Activated naive CD4-positive, alpha-beta T cell treated with anti-CD3 and anti-CD28 coated beads, Interleukin-2, amount 10 ng/mL, durations not matched to agents 7 days and 5 days (primary cell): ENCODE measurements around the gene MIR17HG.

Experiments used
- CTCF ChIA-PET: fragments of 350-600 bp; sonication (Branson Sonifier 250); formaldehyde crosslinking; loops from one replicate; lab custom pipeline; 2021; ENCODE audit warnings: antibody characterized with exemption; lab: Charles Lee
- DNase-seq: peaks from one replicate; pipeline ENCODE4 v3.0.0-alpha.2; 2020
- H3K27ac Mint-ChIP-seq: one replicate; pipeline ENCODE4 v1.8.0; 2021; ENCODE audit warnings: mild to moderate bottlenecking, moderate library complexity, mixed read lengths
- H3K27me3 Mint-ChIP-seq: one replicate; pipeline ENCODE4 v1.8.0; 2021; ENCODE audit warnings: mild to moderate bottlenecking, mixed read lengths
- H3K36me3 Mint-ChIP-seq: one replicate; pipeline ENCODE4 v1.8.0; 2021; ENCODE audit warnings: mixed read lengths
- H3K4me1 Mint-ChIP-seq: one replicate; pipeline ENCODE4 v1.8.0; 2021; ENCODE audit warnings: mixed read lengths
- H3K4me3 Mint-ChIP-seq: one replicate; pipeline ENCODE4 v1.8.0; 2021; ENCODE audit warnings: mild to moderate bottlenecking, moderate library complexity, mixed read lengths
- H3K9me3 Mint-ChIP-seq: one replicate; pipeline ENCODE4 v1.8.0; 2021; ENCODE audit warnings: mixed read lengths

Gene MIR17HG

GRCh38 chr13:91347202-91347995, at the start of gene MIR17HG:
Gene MIR17HG (plus strand): TSS chr13:91347687.
- H3K27me3 Mint-ChIP-seq: no peaks in the 10 kb centered on the region
- H3K4me1 Mint-ChIP-seq: peaks cover 48% of the 10 kb centered on the region
- H3K4me3 Mint-ChIP-seq: peak within 1 kb of the TSS; percentile 92
- peaks cover 28% of the 10 kb centered on the region for H3K36me3 Mint-ChIP-seq
- H3K9me3 Mint-ChIP-seq: no peaks in the 10 kb centered on the region
- peak within 1 kb of the TSS; percentile 98 for H3K27ac Mint-ChIP-seq
- CTCF ChIA-PET: interaction anchor here (1.6 to 1.8 kb wide), 2 partner anchors 16 to 34 kb away, joined by 4 to 11 read pairs; no protein-coding TSS in a partner anchor
- peak; percentile 93 for DNase-seq

GRCh38 chr13:91298060-91298459, 49.4 kb upstream of the MIR17HG start:
- H3K4me3 Mint-ChIP-seq: no peak overlapping the region
- H3K36me3 Mint-ChIP-seq: no peaks in the 10 kb centered on the region
- peaks cover 16% of the 10 kb centered on the region for H3K27me3 Mint-ChIP-seq
- H3K4me1 Mint-ChIP-seq: no peaks in the 10 kb centered on the region
- no peak overlapping the region for H3K27ac Mint-ChIP-seq
- CTCF ChIA-PET: interaction anchor here (0.9 kb wide), 1 partner anchor 17 kb away, joined by 4 read pairs; no protein-coding TSS in a partner anchor
- DNase-seq: no peak
- no peaks in the 10 kb centered on the region for H3K9me3 Mint-ChIP-seq

- no peaks in the 10 kb centered on the region for H3K36me3 Mint-ChIP-seq
- no peak overlapping the region for H3K4me3 Mint-ChIP-seq
- H3K9me3 Mint-ChIP-seq: no peaks in the 10 kb centered on the region
- DNase-seq: no peak
- H3K4me1 Mint-ChIP-seq: no peaks in the 10 kb centered on the region
- no peak overlapping the region for H3K27ac Mint-ChIP-seq
- peaks cover 16% of the 10 kb centered on the region for H3K27me3 Mint-ChIP-seq
- CTCF ChIA-PET: interaction anchor here (2.0 kb wide), 1 partner anchor 10 kb away, joined by 5 read pairs; no protein-coding TSS in a partner anchor
Observed at GRCh38 chr13:91302111-91302510, 45.4 kb upstream of the MIR17HG start.

GRCh38 chr13:91303031-91303430, 44.5 kb upstream of the MIR17HG start:
- H3K4me1 Mint-ChIP-seq: no peaks in the 10 kb centered on the region
- CTCF ChIA-PET: interaction anchor here (2.0 kb wide), 1 partner anchor 9 kb away, joined by 5 read pairs; no protein-coding TSS in a partner anchor

GRCh38 chr13:91304741-91305140, 42.7 kb upstream of the MIR17HG start:
- DNase-seq: no peak
- no peaks in the 10 kb centered on the region for H3K36me3 Mint-ChIP-seq
- no peak overlapping the region for H3K4me3 Mint-ChIP-seq
- H3K4me1 Mint-ChIP-seq: no peaks in the 10 kb centered on the region
- CTCF ChIA-PET: no interaction called here
- H3K27me3 Mint-ChIP-seq: peaks cover 20% of the 10 kb centered on the region
- H3K27ac Mint-ChIP-seq: no peak overlapping the region
- H3K9me3 Mint-ChIP-seq: no peaks in the 10 kb centered on the region

More at GRCh38 chr13:91303031-91303430, 44.5 kb upstream of the MIR17HG start:
- DNase-seq: no peak
- no peak overlapping the region for H3K27ac Mint-ChIP-seq
- H3K27me3 Mint-ChIP-seq: peaks cover 16% of the 10 kb centered on the region
- no peaks in the 10 kb centered on the region for H3K36me3 Mint-ChIP-seq
- no peaks in the 10 kb centered on the region for H3K9me3 Mint-ChIP-seq
- H3K4me3 Mint-ChIP-seq: no peak overlapping the region

GRCh38 chr13:91305652-91306051, 41.8 kb upstream of the MIR17HG start:
- Mint-ChIP-seq H3K9me3 (no peaks in the 10 kb centered on the region), H3K4me1 (no peaks in the 10 kb centered on the region), H3K27ac (no peak overlapping the region), H3K36me3 (no peaks in the 10 kb centered on the region), H3K27me3 (peaks cover 16% of the 10 kb centered on the region), H3K4me3 (no peak overlapping the region)
- CTCF ChIA-PET: no interaction called here
- no peak for DNase-seq

- no peak for DNase-seq
- Mint-ChIP-seq H3K27ac (no peak overlapping the region), H3K4me3 (no peak overlapping the region), H3K27me3 (peaks cover 24% of the 10 kb centered on the region), H3K4me1 (peaks cover 8% of the 10 kb centered on the region), H3K36me3 (no peaks in the 10 kb centered on the region), H3K9me3 (no peaks in the 10 kb centered on the region)
- CTCF ChIA-PET: interaction anchor here (1.0 to 1.4 kb wide), 3 partner anchors 23 to 98 kb away, joined by 3 to 7 read pairs (median 3); no protein-coding TSS in a partner anchor
Observed at GRCh38 chr13:91307887-91308286, 39.6 kb upstream of the MIR17HG start.

- no peaks in the 10 kb centered on the region for H3K36me3 Mint-ChIP-seq
Observed at GRCh38 chr13:91308299-91308698, 39.2 kb upstream of the MIR17HG start.

GRCh38 chr13:91311491-91311890, 36.0 kb upstream of the MIR17HG start:
- Mint-ChIP-seq H3K27me3 (peaks cover 17% of the 10 kb centered on the region), H3K36me3 (no peaks in the 10 kb centered on the region), H3K27ac (no peak overlapping the region), H3K9me3 (no peaks in the 10 kb centered on the region), H3K4me1 (peaks cover 23% of the 10 kb centered on the region), H3K4me3 (no peak overlapping the region)
- CTCF ChIA-PET: interaction anchor here (1.1 to 3.5 kb wide), 6 partner anchors 10 to 94 kb away, joined by 3 to 19 read pairs (median 5); no protein-coding TSS in a partner anchor
- no peak for DNase-seq

More at GRCh38 chr13:91308299-91308698, 39.2 kb upstream of the MIR17HG start:
- no peak for DNase-seq
- CTCF ChIA-PET: interaction anchor here (1.0 to 1.4 kb wide), 3 partner anchors 23 to 98 kb away, joined by 3 to 7 read pairs (median 3); no protein-coding TSS in a partner anchor
- Mint-ChIP-seq H3K9me3 (no peaks in the 10 kb centered on the region), H3K27ac (no peak overlapping the region), H3K4me1 (peaks cover 12% of the 10 kb centered on the region), H3K27me3 (peaks cover 24% of the 10 kb centered on the region), H3K4me3 (no peak overlapping the region)

GRCh38 chr13:91312324-91312723, 35.2 kb upstream of the MIR17HG start:
- H3K27me3 Mint-ChIP-seq: peaks cover 17% of the 10 kb centered on the region
- no peak for DNase-seq
- H3K4me1 Mint-ChIP-seq: peaks cover 23% of the 10 kb centered on the region
- CTCF ChIA-PET: interaction anchor here (1.0 to 3.5 kb wide), 7 partner anchors 10 to 93 kb away, joined by 3 to 19 read pairs (median 5); no protein-coding TSS in a partner anchor
- no peaks in the 10 kb centered on the region for H3K9me3 Mint-ChIP-seq
- no peaks in the 10 kb centered on the region for H3K36me3 Mint-ChIP-seq
- H3K4me3 Mint-ChIP-seq: no peak overlapping the region
- H3K27ac Mint-ChIP-seq: no peak overlapping the region

- CTCF ChIA-PET: interaction anchor here (0.6 to 3.5 kb wide), 14 partner anchors 10 to 1494 kb away, joined by 3 to 19 read pairs (median 4); partner anchors contain the start of gene GPC5
- DNase-seq: peak; percentile 30
- H3K4me3 Mint-ChIP-seq: no peak overlapping the region
- H3K9me3 Mint-ChIP-seq: no peaks in the 10 kb centered on the region
- peaks cover 23% of the 10 kb centered on the region for H3K4me1 Mint-ChIP-seq
- peaks cover 17% of the 10 kb centered on the region for H3K27me3 Mint-ChIP-seq
- H3K36me3 Mint-ChIP-seq: no peaks in the 10 kb centered on the region
- H3K27ac Mint-ChIP-seq: no peak overlapping the region
Observed at GRCh38 chr13:91313103-91313502, 34.4 kb upstream of the MIR17HG start.

GRCh38 chr13:91313581-91313980, 33.9 kb upstream of the MIR17HG start:
- Mint-ChIP-seq H3K36me3 (no peaks in the 10 kb centered on the region), H3K27me3 (peaks cover 17% of the 10 kb centered on the region), H3K4me3 (peak overlapping the region; percentile 18), H3K27ac (peak overlapping the region; percentile 21), H3K4me1 (peaks cover 23% of the 10 kb centered on the region), H3K9me3 (no peaks in the 10 kb centered on the region)
- no peak for DNase-seq
- CTCF ChIA-PET: interaction anchor here (0.6 to 3.5 kb wide), 14 partner anchors 9 to 139 kb away, joined by 3 to 19 read pairs (median 4); partner anchors contain the start of gene GPC5

GRCh38 chr13:91314888-91315287, 32.6 kb upstream of the MIR17HG start:
- Mint-ChIP-seq H3K36me3 (no peaks in the 10 kb centered on the region), H3K27ac (no peak overlapping the region), H3K9me3 (no peaks in the 10 kb centered on the region), H3K4me3 (no peak overlapping the region), H3K27me3 (peaks cover 15% of the 10 kb centered on the region), H3K4me1 (peaks cover 23% of the 10 kb centered on the region)
- CTCF ChIA-PET: interaction anchor here (3.2 to 3.5 kb wide), 2 partner anchors 31 to 91 kb away, joined by 11 to 19 read pairs; no protein-coding TSS in a partner anchor
- DNase-seq: no peak

- no peak for DNase-seq
- Mint-ChIP-seq H3K27ac (no peak overlapping the region), H3K36me3 (no peaks in the 10 kb centered on the region), H3K27me3 (peaks cover 14% of the 10 kb centered on the region), H3K4me3 (no peak overlapping the region), H3K4me1 (peaks cover 24% of the 10 kb centered on the region), H3K9me3 (no peaks in the 10 kb centered on the region)
- CTCF ChIA-PET: no interaction called here
Observed at GRCh38 chr13:91318886-91319285, 28.6 kb upstream of the MIR17HG start.
